NCI-H187 treated with DMSO at 0.1 percent for 48 hours (cell line): Measurements from ENCODE around the gene EXOC5.
"Not testable (repeated sequence)": the region's sequence is repeated elsewhere in the genome, so short reads cannot be mapped to it uniquely, and the experiment has no call there.

Experiments
- DNase-seq: peaks from one replicate; lab custom pipeline; 2025; lab: John Stamatoyannopoulos, UW

EXOC5 gene

DNA sequence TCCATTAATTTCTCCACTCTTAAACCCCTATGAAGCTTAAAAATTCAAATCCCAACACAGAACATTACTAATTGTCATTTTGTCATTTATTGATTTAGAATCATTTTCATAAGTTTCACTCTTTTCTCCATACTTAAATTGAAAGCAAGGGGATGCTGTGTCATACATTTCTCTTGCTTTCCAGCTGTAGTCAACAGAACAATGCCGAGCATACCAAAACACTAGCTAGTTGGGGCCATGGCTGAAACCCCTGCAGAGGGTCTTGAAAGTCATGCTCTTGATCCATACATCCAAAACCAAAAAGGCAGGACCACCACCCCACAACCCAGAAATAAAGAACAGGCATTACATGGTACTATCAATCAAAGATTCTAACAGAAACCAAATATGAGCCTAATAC, 9.0 kb downstream of the EXOC5 start:
- DNase-seq = no peak

DNA sequence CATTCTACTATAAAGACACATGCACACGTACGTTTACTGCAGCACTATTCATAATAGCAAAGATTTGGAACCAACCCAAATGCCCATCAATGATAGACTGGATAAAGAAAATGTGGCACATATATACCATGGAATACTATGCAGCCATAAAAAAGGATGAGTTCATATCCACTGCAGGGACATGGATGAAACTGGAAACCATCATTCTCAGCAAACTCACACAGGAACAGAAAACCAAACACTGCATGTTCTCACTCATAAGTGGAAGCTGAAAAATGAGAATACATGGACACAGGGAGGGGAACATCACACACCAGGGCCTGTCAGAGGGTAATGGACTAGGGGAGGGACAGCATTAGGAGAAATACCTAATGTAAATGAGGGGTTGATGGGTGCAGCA, 10.5 kb downstream of the EXOC5 start:
- not testable (repeated sequence) for DNase-seq

DNA sequence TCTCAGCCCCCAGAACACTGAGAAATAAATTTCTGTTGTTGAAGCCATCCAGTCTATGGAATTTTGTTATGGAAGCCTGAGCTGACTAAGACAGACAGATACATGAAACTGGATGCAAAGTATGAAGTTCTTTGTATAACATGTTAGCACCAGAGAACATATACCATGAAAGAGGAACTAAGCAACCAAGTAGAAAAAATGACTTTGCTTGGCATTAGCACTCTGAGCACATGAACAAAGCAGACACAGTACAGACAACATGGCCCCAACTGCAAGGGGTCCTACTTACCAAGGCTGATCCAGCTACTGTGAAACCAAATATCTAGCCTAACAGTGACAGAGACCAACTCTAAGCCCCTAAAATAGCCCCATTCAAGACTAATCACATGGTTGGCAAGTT, 13.8 kb downstream of the EXOC5 start:
- no peak for DNase-seq

DNA sequence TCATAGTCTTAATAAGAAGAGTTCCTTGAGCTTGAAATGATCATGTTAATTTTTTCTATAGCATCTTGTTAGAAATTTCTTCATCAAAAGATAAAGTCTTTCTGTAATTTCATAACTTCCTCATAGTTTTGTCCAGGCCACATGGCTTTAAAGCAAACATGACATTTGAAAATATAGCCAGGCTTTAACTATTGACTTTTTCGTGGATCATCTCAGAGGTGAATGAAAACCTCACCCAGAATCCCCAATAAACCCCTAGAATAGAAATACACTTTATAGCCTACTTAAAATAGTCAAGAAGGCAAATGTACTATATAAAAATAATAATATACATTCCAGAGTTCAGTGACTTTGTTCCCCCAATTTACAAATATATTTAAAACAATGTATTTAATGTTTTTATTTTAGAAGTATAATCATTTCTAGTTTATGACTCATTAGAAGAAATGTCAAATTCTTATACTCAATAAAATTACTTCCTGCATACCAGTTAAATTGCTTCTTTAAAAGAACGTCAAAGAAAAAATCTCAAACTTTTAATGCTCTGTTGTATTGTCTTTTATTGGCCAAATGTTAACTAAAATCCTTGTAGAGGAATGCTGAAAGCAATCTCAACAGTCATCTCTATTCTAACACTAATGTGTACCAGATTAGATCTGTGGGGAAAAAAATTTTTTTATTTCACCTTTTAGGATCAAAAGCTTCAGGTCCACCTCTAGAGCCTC, 21.6 kb downstream of the EXOC5 start:
- DNase-seq = no peak

DNA sequence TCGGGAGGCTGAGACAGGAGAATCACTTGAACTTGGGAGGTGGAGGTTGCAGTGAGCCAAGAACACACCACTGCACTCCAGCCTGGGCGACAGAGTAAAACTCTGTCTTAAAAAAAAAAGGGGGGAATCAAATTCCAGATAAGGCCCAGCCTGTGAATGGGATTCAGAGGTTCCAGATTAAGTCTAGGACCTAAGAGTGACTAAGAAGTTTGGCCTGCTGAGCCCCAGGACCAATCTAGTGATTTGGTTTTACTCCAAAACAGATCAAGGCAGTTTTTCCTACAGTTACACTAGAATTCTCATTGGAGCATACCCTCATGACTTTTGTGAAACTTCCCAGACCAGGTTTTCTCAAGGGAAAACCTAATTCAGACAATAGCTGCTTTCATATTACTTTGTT, 22.8 kb downstream of the EXOC5 start:
- no peak for DNase-seq

DNA sequence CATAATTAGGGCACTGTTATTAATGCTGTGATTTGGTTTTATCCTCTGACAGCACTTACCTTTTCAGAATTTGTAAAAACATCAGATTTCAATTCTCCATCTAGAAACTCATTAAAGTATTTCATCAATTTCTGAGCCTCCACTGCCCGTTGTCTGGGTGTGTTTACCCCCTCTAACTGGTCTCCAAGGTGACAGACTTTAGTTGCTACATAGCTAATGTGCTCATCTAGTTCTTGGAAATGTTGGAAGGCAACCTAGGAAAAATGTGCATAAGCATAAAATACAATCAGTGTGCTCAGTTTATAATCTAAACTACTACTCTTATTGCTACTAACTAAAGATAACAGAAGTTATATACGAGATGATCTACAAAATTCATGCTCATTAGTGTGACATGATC, 24.6 kb downstream of the EXOC5 start:
- DNase-seq = no peak

DNA sequence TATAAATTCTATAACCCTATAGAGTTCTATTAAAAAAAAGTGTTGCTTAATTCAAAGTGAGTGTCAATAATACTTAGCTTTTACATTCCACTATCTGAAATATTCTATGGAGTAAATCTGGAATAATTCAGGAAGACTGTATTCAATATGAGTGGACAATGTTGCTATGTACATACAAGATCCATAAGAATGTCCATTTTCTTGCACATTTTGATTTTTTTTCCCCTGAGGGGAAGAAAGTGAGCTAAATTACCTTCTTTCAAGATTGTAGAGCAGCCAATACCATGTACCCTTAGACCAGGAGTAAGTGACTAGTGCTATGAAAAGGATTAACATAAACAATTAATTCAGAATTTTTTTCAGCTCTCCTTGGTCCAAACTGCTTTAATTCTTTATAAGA, 25.4 kb downstream of the EXOC5 start:
- no peak for DNase-seq

DNA sequence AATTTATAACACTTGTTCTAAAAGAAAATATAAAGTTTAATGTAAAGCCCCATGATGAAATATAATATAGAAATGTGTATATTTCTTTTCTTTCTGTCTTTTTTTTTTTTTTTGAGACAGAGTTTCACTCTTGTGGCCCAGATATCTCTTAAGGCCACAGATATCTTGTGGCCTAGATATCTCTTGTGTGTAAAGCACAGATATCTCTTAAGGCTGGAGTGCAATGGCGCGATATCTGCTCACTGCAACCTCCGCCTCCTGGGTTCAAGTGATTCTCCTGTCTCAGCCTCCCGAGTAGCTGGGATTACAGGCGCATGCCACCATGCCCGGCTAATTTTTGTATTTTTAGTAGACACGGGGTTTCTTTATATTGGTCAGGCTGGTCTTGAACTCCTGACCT, 28.6 kb downstream of the EXOC5 start:
- DNase-seq = not testable (repeated sequence)

DNA sequence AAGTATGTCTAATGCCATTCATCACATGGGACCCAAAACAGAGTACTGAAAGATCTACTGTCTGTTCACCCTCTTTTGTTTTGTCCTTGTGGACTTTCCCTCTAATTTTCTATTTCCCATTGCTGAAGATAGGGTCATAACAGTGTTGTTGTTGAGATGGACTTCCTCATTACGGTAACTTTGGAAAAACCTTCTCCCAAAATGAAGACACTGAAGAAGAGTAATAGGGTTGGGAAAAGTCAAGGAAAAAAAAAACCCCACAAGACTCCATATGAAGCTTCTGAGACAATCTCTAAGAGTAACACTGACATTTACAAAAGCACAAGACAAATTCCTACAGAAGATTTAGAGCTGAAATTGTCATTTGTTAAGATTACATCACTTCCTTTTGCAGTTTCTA, 36.7 kb downstream of the EXOC5 start:
- no peak for DNase-seq

DNA sequence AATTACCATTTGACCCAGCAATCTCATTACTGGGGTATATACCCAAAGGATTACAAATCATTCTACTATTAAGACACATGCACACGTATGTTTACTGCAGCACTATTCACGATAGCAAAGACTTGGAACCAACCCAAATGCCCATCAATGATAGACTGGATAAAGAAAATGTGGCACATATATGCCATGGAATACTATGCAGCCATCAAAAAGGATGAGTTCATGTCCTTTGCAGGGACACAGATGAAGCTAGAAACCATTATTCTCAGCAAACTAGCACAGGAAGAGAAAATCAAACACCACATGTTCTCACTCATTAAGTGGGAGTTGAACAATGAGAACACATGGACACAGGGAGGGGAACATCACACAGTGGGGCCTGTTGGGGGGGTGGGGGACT, 40.4 kb downstream of the EXOC5 start:
- not testable (repeated sequence) for DNase-seq

DNA sequence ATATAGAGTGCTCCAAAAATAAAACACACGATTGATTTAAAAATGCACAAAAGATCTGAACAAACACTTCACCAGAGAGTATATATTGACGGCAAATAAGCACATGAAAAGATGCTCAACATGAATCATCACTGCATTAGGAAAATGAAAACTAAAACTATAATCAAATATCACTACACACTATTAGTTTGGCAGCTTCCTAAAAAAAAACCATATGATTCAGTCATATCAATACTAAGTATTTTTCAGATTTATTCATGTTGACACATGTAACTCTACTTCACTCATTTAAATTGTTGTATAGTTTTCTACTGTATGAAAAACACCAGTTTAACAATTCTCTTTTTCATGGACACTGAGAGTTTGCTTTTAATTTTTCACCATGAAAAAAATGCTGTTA, 41.6 kb downstream of the EXOC5 start:
- no peak for DNase-seq

DNA sequence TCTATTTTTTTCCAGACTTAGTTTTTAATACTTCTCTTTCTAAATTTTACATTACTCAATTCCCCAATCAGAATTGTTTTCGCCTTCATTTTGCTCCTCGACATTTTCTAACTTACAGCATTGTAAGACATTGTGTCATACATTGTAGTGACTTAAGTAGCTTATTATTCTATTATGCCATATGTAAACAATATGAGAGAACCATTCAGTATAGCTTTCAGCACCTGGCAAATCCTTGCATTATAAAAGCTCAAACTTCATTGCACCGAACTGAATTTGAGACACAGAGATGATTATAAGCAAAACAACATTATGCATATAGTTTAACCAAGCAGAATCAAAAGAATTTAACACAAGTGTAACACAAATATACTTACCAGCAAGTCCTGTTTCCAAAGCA, 46.8 kb downstream of the EXOC5 start:
- DNase-seq = no peak

DNA sequence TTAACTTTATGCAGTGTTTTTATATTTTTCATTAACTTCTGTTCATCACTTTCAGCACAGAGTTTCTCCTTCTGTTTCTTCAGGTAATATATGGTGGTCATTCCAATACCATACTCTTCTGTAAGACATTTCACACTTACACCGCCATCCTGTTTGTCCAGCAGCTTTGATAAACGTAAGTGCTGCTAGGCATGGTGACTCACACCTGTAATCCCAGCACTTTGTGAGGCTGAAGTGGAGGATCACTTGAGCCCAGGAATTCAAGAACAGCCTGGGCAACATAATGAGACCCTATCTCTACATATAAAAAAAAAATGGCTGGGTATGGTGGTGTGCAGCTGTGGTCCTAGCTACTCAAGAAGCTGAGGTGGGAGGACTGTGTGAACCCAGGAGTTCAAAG, 55.8 kb downstream of the EXOC5 start:
- no peak for DNase-seq

DNA sequence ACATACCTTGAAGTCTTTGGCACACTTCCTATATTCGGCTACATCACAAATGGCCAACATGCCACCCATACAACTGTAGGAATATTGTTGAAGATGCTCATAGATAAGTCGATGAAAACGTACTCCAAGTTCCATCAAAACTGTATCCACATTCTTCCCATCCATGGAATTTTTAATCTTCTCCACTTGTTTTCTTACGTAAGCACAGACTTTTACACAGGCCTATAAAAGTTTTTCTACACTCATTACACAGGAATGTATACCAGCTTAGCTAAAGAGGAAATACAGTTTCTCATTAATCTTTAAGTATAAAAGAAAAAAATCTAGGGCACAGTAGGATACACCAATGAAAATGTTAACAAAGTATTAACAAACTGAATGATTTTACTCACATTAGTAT, 59.1 kb downstream of the EXOC5 start:
- no peak for DNase-seq

DNA sequence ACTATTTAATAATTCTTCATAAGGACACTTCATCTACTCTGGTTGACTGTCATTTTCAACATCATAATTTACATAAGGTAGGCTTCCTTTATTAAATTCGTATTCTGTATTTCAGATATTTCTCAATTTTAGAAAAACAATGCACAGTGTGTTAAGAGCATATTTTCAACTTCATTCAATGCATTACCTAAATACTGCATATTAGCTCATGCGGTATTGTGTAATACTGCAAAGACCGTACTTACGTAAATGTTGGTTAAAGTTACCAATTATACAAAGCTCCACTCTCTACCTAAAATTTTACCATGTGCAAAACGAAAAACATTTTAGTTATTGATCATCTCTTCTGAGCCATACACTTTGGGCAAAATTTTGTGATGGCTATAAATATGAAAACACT, 62.8 kb downstream of the EXOC5 start:
- DNase-seq = no peak

DNA sequence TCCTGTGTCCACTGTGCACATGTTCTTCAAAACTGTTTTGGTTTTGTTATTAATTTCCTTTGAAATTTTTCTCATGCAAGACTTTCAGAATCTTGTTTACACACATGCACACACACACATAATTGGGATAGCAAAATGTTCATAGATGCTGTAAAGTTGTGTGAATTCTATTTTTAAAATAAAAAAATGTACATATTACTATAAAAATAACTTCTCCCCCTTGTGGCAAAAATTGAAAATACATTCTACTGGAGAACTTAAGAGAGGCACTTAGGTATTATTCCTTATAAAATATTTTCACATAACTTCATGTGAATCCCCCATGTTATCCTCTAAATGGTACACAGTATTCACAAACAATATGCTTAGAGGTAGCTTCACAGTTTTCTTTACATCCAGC, 66.0 kb downstream of the EXOC5 start:
- not testable (repeated sequence) for DNase-seq

DNA sequence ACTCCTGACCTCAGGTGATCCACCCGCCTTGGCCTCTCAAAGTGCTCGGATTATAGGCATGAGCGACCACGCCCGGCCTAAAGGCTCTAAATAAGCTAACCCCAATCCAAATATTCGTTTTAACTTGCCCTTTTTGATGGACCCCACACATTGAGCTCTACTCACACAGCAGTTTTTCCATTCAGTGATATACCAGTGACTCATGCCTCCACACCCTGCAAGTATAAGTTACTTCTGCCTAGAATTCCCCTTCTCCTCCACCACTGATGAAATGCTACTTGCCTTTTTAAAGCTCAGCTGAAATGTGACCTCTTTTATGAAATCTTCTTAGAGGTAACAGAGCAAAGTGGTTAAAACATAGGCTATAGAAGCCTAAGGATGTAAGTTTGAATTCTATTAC, 68.8 kb downstream of the EXOC5 start:
- no peak for DNase-seq

DNA sequence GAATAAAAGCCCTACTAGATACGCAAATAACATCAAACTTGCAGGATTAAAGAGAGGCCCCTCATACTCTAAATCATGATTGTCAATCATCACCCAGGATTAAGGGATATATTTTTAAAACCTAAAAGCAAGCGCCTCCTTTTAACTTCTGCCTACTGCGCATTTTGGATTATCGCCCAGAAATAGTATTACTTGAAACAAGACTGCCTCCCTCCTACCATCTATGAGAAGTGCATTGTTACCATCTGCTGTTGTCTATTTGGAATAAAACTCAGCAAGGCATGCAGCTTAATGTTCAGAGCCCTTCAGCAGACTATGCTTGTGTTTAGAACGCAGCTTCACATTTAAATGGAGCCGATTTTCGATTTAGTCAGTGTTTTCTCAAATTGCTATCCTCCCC, 79.6 kb downstream of the EXOC5 start:
- DNase-seq = no peak

DNA sequence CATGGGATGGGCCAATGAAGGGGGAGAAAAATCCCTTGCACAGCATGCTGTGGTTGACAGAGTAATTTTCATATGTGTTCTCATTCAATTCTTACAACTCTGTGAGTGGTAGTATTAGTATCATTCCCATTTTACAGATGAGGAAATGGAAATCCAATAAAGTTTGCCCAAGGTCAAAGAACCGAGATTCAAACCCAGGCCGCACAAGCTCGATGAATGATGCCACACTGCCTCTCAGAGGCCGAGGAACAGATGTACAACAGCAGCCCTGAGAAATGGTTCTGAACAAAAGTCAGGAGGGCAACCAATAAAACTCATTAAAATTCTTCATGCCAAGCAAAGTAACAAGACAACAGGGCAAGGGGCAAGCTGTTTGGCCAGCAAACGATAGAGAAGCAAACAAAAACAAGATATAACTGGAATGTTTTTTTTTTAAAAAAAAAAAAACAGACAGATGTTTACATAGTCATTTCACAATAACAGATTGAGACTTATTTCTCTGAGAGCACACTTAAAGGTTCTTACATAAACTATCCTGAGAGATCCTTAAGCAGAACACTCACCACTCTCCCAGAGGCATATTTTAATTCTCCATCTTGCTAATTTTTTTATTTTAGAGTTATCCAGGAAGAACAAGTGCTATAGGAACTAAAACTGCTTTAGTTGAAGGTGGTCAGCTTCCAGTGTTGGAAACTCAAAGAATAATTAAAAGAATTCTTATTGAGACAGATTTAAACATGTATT, 85.8 kb downstream of the EXOC5 start:
- no peak for DNase-seq

DNA sequence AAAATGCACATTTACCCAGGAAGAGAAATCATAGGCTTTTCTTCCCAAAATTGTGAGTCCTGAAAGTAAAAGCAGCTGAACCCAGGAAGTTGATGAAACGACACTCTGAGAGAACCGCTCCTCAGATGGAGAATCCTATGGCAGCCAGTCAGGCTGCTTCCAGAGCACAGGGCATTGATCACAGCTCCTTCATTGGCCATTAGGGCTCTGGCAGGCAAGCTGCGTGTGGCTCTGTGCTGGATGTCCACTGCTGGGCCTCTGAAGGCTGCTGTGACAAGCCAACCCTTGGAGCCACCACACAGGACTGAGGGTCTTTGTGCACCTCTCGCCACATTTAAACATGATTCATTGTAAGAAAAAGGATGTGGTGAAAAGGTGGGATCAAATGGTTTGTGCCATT, 89.4 kb downstream of the EXOC5 start:
- no peak for DNase-seq

DNA sequence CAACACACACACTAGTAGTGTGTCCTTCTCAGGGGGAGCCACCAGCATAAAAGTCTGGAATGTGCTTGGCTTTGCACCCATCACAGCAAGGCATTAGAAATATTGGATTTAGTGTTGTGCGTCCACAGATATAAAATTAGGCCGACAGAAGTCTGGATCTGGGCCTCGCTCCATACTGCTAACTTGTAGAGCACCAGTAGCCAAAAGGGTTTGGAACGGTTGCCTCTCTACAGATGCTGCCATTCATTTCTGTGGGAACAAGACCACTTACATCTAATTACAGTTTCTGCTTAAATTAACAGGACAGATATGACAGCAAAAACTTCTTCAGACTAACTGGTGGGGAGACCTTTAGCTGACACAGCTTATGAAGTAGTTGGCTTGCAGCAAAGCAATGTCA, 94.2 kb downstream of the EXOC5 start:
- no peak for DNase-seq

DNA sequence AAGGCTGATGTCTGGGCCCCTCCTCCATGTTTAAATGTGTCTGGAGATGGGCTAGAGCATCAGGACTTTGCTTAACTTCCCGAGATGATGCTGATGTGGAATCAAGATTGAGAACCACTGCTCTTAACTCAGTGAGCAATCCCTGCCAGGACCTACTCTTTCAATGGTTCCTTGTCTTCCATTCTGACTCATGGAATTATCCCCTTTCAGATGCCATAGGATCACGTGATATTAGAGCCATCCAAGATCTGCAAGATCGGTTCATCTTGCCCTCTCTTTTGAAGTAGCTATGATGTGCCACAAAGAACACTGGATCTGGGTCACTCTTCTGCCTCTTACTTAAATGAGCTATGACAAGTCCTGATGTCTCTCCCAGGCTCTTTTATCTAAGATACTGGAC, 96.8 kb downstream of the EXOC5 start:
- DNase-seq = no peak

DNA sequence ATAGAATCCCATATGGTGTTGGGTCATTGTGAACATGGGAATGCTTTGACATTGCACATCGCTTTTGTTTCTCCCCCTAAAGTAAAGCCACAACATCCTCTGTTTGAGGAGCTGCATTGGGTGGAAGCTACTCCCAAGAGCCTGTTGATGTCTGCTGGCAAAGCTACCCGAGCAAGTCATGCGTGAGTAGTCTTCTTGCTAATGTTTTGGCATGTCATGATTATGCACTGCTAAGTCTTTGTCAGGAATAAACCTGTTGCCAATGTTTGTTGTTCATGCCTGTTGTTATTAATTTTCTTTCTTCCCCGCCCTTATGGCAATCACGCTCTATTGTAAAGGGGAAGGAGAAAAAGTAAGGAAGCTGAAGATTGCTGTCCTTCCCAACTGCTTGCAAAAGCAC, 97.3 kb downstream of the EXOC5 start:
- DNase-seq = no peak

DNA sequence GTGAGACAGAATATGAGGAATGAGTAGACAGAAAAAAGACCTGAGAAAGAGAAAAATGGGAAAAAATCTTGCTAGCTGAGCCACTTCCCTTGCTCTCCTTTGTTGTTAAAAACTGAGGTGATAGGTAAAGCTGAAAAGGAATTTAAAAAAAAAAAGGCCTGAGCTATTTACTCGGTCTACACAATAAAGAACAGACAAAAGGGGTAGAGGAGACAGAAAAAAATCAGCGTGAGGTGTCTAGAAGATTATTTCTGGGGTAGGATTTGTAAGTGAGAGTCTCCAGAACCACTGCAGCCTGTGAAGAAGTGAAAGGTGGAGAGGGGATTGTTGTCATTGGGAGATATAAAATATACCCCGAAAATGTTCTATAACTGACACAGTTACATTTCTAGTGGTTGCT, 98.8 kb downstream of the EXOC5 start:
- no peak for DNase-seq
